Measurements from ENCODE around the gene PUS1. TPM values are rescaled to one million over a fixed set of nuclear protein-coding genes. Genes with fewer than 3 reads are reported as not detected.

Gene PUS1
- total RNA-seq, 1 experiment from 2014 or later = 17.1 TPM

- Histone ChIP-seq H3K4me3 (peak overlapping the region; percentile 77; the same call in 1 of the 2 replicates), H3K27ac (peak overlapping the region; percentile 71), H3K4me1 (no peaks in the 10 kb centered on the region; the same call in 1 of the 2 replicates), H3K27me3 (no peaks in the 10 kb centered on the region), H3K36me3 (no peaks in the 10 kb centered on the region), H3K9me3 (replicated peaks) (no peaks in the 10 kb centered on the region)
- DNase-seq = peak; percentile 47 to 55
Observed at GRCh38 chr12:131896811-131897270, 32.2 kb upstream of the PUS1 start.

GRCh38 chr12:131897276-131897675 lies 31.8 kb upstream of the PUS1 start:
- H3K36me3 ChIP-seq = no peaks in the 10 kb centered on the region
- no peaks in the 10 kb centered on the region for H3K27me3 ChIP-seq
- H3K4me3 ChIP-seq = no peak overlapping the region
- DNase-seq = no peak
- no peak overlapping the region for H3K27ac ChIP-seq
- H3K9me3 ChIP-seq (replicated peaks) = no peaks in the 10 kb centered on the region
- H3K4me1 ChIP-seq = no peaks in the 10 kb centered on the region; the same call in 1 of the 2 replicates

GRCh38 chr12:131897875-131898274 lies 31.2 kb upstream of the PUS1 start:
- Histone ChIP-seq H3K27ac (no peak overlapping the region), H3K4me1 (no peaks in the 10 kb centered on the region; the same call in 1 of the 2 replicates), H3K36me3 (no peaks in the 10 kb centered on the region)

GRCh38 chr12:131900397-131900796 lies 28.7 kb upstream of the PUS1 start:
- H3K36me3 ChIP-seq = no peaks in the 10 kb centered on the region
- DNase-seq = no peak
- H3K4me1 ChIP-seq = no peaks in the 10 kb centered on the region; the same call in 1 of the 2 replicates
- no peaks in the 10 kb centered on the region for H3K27me3 ChIP-seq
- no peak overlapping the region for H3K27ac ChIP-seq
- no peaks in the 10 kb centered on the region for H3K9me3 ChIP-seq (replicated peaks)
- H3K4me3 ChIP-seq = no peak overlapping the region

More at GRCh38 chr12:131897875-131898274, 31.2 kb upstream of the PUS1 start:
- Histone ChIP-seq H3K9me3 (replicated peaks) (no peaks in the 10 kb centered on the region), H3K27me3 (no peaks in the 10 kb centered on the region), H3K4me3 (no peak overlapping the region)
- DNase-seq = no peak

GRCh38 chr12:131901431-131902331 lies 27.4 kb upstream of the PUS1 start:
- Histone ChIP-seq H3K4me3 (no peak overlapping the region), H3K27ac (no peak overlapping the region)
- no peak for DNase-seq

GRCh38 chr12:131902332-131903241 lies 26.5 kb upstream of the PUS1 start:
- Histone ChIP-seq H3K9me3 (replicated peaks) (no peaks in the 10 kb centered on the region), H3K4me1 (no peaks in the 10 kb centered on the region), H3K4me3 (no peak overlapping the region), H3K27me3 (no peaks in the 10 kb centered on the region), H3K27ac (no peak overlapping the region), H3K36me3 (no peaks in the 10 kb centered on the region; the same call in 1 of the 2 replicates)
- DNase-seq = no peak

More at GRCh38 chr12:131901431-131902331, 27.4 kb upstream of the PUS1 start:
- H3K9me3 ChIP-seq (replicated peaks) = no peaks in the 10 kb centered on the region
- no peaks in the 10 kb centered on the region for H3K27me3 ChIP-seq
- no peaks in the 10 kb centered on the region; the same call in 1 of the 2 replicates for H3K4me1 ChIP-seq
- H3K36me3 ChIP-seq = no peaks in the 10 kb centered on the region; the same call in 1 of the 2 replicates

GRCh38 chr12:131903270-131904255 lies 25.5 kb upstream of the PUS1 start:
- no peaks in the 10 kb centered on the region for H3K4me1 ChIP-seq
- no peak overlapping the region for H3K27ac ChIP-seq
- no peak overlapping the region for H3K4me3 ChIP-seq
- H3K36me3 ChIP-seq = no peaks in the 10 kb centered on the region; the same call in 1 of the 2 replicates
- H3K27me3 ChIP-seq = no peaks in the 10 kb centered on the region
- no peak for DNase-seq
- H3K9me3 ChIP-seq (replicated peaks) = no peaks in the 10 kb centered on the region

- Histone ChIP-seq H3K27ac (no peak overlapping the region), H3K36me3 (no peaks in the 10 kb centered on the region; the same call in 1 of the 2 replicates), H3K4me1 (no peaks in the 10 kb centered on the region), H3K4me3 (no peak overlapping the region), H3K27me3 (no peaks in the 10 kb centered on the region), H3K9me3 (replicated peaks) (no peaks in the 10 kb centered on the region)
- no peak for DNase-seq
Observed at GRCh38 chr12:131904346-131904745, 24.7 kb upstream of the PUS1 start.

- Histone ChIP-seq H3K4me3 (no peak overlapping the region), H3K36me3 (no peaks in the 10 kb centered on the region; the same call in 1 of the 2 replicates), H3K27me3 (no peaks in the 10 kb centered on the region), H3K27ac (no peak overlapping the region), H3K9me3 (replicated peaks) (no peaks in the 10 kb centered on the region), H3K4me1 (no peaks in the 10 kb centered on the region)
- no peak for DNase-seq
Observed at GRCh38 chr12:131905081-131905629, 23.9 kb upstream of the PUS1 start.

GRCh38 chr12:131905630-131906091 lies 23.4 kb upstream of the PUS1 start:
- H3K4me3 ChIP-seq = no peak overlapping the region
- no peak overlapping the region for H3K27ac ChIP-seq
- H3K27me3 ChIP-seq = no peaks in the 10 kb centered on the region
- H3K4me1 ChIP-seq = no peaks in the 10 kb centered on the region
- DNase-seq = no peak
- H3K9me3 ChIP-seq (replicated peaks) = no peaks in the 10 kb centered on the region
- no peaks in the 10 kb centered on the region; the same call in 1 of the 2 replicates for H3K36me3 ChIP-seq

- no peak overlapping the region for H3K27ac ChIP-seq
- no peaks in the 10 kb centered on the region for H3K27me3 ChIP-seq
- peaks cover 2% of the 10 kb centered on the region; the same call in 1 of the 2 replicates for H3K36me3 ChIP-seq
- no peak overlapping the region for H3K4me3 ChIP-seq
- DNase-seq = no peak
- H3K9me3 ChIP-seq (replicated peaks) = no peaks in the 10 kb centered on the region
- H3K4me1 ChIP-seq = no peaks in the 10 kb centered on the region
Observed at GRCh38 chr12:131907379-131908091, 21.5 kb upstream of the PUS1 start.

GRCh38 chr12:131908092-131909080 lies 20.7 kb upstream of the PUS1 start:
- no peaks in the 10 kb centered on the region for H3K27me3 ChIP-seq
- peaks cover 2% of the 10 kb centered on the region; the same call in 1 of the 2 replicates for H3K36me3 ChIP-seq
- H3K27ac ChIP-seq = no peak overlapping the region
- DNase-seq = no peak
- H3K4me1 ChIP-seq = no peaks in the 10 kb centered on the region
- no peak overlapping the region for H3K4me3 ChIP-seq
- no peaks in the 10 kb centered on the region for H3K9me3 ChIP-seq (replicated peaks)

Data from SJCRH30 (cell line).